ENCODE data around the gene TARS1. TPM values are rescaled to one million over a fixed set of nuclear protein-coding genes. Genes with fewer than 3 reads are reported as not detected.

TARS1 gene
- total RNA-seq, 2 experiments from 2014 or later = 101 to 105 TPM

DNA sequence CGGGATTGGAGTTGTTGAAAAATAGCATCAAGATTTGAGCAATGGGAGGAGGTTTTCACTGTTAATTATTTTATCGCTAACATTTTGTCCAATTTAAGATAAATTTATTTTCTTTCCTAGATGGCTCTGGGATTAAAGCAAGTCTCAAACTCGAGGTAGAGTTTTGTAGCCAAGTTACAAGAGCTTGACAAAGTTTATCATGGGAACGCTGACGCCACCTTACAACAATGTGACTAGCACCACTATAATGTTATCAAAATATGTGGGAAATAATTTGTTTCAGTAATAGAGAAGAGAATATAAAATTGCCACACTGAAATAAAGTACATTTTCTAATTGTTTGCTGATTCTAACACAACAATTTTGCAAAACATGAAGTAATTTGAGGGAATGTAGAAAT, 19.8 kb upstream of the TARS1 start:
- ChIA-PET POLR2A (interaction anchor here (0.9 kb wide), 1 partner anchor 11 kb away, joined by 3 read pairs; no protein-coding TSS in a partner anchor), CTCF (ENCODE audit: unreplicated experiment) (no interaction called here)
- Histone ChIP-seq H3K4me1 (ENCODE audit: insufficient read depth, low read length, poor library complexity, severe bottlenecking) (peaks cover 8% of the 10 kb centered on the region), H3K9me2 (ENCODE audit: insufficient read depth, low read length) (no peaks in the 10 kb centered on the region), H3K9me3 (ENCODE audit: low read length) (no peaks in the 10 kb centered on the region), H3K36me3 (ENCODE audit: insufficient read depth, low read length) (no peaks in the 10 kb centered on the region), H3K4me3 (ENCODE audit: low read depth, low read length, poor library complexity, severe bottlenecking) (no peak overlapping the region), H3K79me2 (ENCODE audit: insufficient read depth, low read depth, low read length) (no peaks in the 10 kb centered on the region), H3K4me2 (ENCODE audit: low read length) (no peak overlapping the region), H2AFZ (ENCODE audit: low read length) (peak overlapping the region; percentile 9; the same call in 1 of the 2 replicates), H3K27ac (ENCODE audit: low read depth, low read length, poor library complexity, severe bottlenecking) (no peak overlapping the region), H4K20me1 (ENCODE audit: insufficient read depth, low read length) (no peaks in the 10 kb centered on the region)
- TF ChIP-seq, protein P1, sequence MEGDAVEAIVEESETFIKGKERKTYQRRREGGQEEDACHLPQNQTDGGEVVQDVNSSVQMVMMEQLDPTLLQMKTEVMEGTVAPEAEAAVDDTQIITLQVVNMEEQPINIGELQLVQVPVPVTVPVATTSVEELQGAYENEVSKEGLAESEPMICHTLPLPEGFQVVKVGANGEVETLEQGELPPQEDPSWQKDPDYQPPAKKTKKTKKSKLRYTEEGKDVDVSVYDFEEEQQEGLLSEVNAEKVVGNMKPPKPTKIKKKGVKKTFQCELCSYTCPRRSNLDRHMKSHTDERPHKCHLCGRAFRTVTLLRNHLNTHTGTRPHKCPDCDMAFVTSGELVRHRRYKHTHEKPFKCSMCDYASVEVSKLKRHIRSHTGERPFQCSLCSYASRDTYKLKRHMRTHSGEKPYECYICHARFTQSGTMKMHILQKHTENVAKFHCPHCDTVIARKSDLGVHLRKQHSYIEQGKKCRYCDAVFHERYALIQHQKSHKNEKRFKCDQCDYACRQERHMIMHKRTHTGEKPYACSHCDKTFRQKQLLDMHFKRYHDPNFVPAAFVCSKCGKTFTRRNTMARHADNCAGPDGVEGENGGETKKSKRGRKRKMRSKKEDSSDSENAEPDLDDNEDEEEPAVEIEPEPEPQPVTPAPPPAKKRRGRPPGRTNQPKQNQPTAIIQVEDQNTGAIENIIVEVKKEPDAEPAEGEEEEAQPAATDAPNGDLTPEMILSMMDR (conservative IDR thresholded peaks at IDR 0.05; ENCODE audit: low read length) = no peak
- TF ChIP-seq EZH2phosphoT487 (IDR thresholded peaks at IDR 0.05; ENCODE audit: borderline replicate concordance, low read depth, low read length) = no peak
- no peak for DNase-seq (ENCODE audit: low spot score)
- no TSS peak for BruUV-seq (replicated peaks)
- intact Hi-C loops (cut with micrococcal nuclease; ENCODE audit: unreplicated experiment) = loop anchor here (10.0 kb wide), 1 partner anchor 716 kb away; no protein-coding TSS in a partner anchor

DNA sequence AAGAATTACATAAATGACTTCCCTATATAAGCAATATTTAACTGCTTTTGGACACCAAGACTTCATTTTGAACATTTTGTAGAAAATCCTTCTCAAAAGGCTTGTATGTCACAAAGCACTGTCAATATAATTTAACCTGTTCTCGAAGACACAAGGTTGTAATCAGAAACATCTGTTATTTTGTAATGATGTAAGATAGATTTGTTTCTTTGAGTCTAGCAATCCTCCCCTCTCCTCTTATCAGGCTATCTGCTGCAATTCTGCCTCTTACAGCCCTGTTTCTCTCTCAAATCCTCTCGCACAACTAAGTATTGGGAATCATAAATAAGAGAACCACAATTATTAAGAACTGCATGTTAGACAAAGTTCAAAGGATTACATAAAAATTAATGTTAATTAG, 18.6 kb upstream of the TARS1 start:
- Histone ChIP-seq H3K9me2 (ENCODE audit: insufficient read depth, low read length) (no peaks in the 10 kb centered on the region), H2AFZ (ENCODE audit: low read length) (peak overlapping the region; percentile 28; the same call in 1 of the 2 replicates), H3K9me3 (ENCODE audit: low read length) (no peaks in the 10 kb centered on the region), H3K4me2 (ENCODE audit: low read length) (no peak overlapping the region), H3K4me1 (ENCODE audit: insufficient read depth, low read length, poor library complexity, severe bottlenecking) (peaks cover 8% of the 10 kb centered on the region), H3K79me2 (ENCODE audit: insufficient read depth, low read depth, low read length) (no peaks in the 10 kb centered on the region), H4K20me1 (ENCODE audit: insufficient read depth, low read length) (no peaks in the 10 kb centered on the region), H3K27ac (ENCODE audit: low read depth, low read length, poor library complexity, severe bottlenecking) (no peak overlapping the region), H3K36me3 (ENCODE audit: insufficient read depth, low read length) (no peaks in the 10 kb centered on the region), H3K4me3 (ENCODE audit: low read depth, low read length, poor library complexity, severe bottlenecking) (no peak overlapping the region)
- POLR2A ChIA-PET = interaction anchor here (0.6 kb wide), 1 partner anchor 1938 kb away, joined by 5 read pairs; no protein-coding TSS in a partner anchor
- CTCF ChIA-PET (ENCODE audit: unreplicated experiment) = no interaction called here
- BruUV-seq (replicated peaks) = no TSS peak
- no peak for DNase-seq (ENCODE audit: low spot score)
- TF ChIP-seq EZH2phosphoT487 (IDR thresholded peaks at IDR 0.05; ENCODE audit: borderline replicate concordance, low read depth, low read length) = no peak
- TF ChIP-seq, protein P1 (conservative IDR thresholded peaks at IDR 0.05; ENCODE audit: low read length) = no peak
- intact Hi-C loops (cut with micrococcal nuclease; ENCODE audit: unreplicated experiment) = loop anchor here (10.0 kb wide), 1 partner anchor 717 kb away; no protein-coding TSS in a partner anchor

DNA sequence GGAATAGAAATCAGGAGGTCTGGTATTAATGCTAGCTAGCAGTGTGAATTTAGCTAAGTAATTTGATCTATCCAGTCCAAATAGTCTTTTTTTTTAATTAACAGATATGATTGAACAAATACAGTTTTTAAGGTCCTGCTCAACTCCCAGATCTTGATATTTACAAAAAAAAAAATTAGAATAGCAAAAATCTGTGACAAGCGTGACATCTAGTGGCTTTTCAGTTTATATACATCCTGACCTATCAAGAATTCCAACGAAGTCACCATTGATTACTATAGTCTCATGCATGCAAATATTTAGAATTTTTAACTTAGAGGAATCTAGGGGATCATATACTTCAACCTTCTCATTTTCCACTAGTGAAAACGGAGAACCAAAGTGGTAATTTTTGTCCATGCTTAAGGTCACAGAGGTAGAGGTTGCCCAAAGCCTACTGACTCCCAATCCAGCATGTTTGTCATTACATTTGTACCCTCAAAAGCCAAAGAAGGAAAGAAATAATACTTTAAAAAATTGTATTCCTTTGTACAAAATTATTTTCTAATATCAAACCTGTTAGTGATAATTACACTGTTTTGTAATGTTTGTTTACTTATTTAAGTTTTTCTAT, 17.6 kb upstream of the TARS1 start:
- DNase-seq (ENCODE audit: low spot score) = peak; percentile 39
- no peaks in the 10 kb centered on the region for H4K20me1 ChIP-seq (ENCODE audit: insufficient read depth, low read length)
- H3K36me3 ChIP-seq (ENCODE audit: insufficient read depth, low read length) = no peaks in the 10 kb centered on the region
- H3K9me3 ChIP-seq (ENCODE audit: low read length) = no peaks in the 10 kb centered on the region
- peaks cover 8% of the 10 kb centered on the region for H3K4me1 ChIP-seq (ENCODE audit: insufficient read depth, low read length, poor library complexity, severe bottlenecking)
- CTCF ChIA-PET (ENCODE audit: unreplicated experiment) = no interaction called here
- BruUV-seq (replicated peaks) = no TSS peak
- H3K4me3 ChIP-seq (ENCODE audit: low read depth, low read length, poor library complexity, severe bottlenecking) = no peak overlapping the region
- no peak overlapping the region for H3K27ac ChIP-seq (ENCODE audit: low read depth, low read length, poor library complexity, severe bottlenecking)
- H3K79me2 ChIP-seq (ENCODE audit: insufficient read depth, low read depth, low read length) = no peaks in the 10 kb centered on the region
- H3K9me2 ChIP-seq (ENCODE audit: insufficient read depth, low read length) = no peaks in the 10 kb centered on the region
- intact Hi-C loops (cut with micrococcal nuclease; ENCODE audit: unreplicated experiment) = loop anchor here (10.0 kb wide), 1 partner anchor 718 kb away; no protein-coding TSS in a partner anchor
- POLR2A ChIA-PET = interaction anchor here (0.6 kb wide), 1 partner anchor 1939 kb away, joined by 5 read pairs; no protein-coding TSS in a partner anchor
- H3K4me2 ChIP-seq (ENCODE audit: low read length) = no peak overlapping the region
- TF ChIP-seq EZH2phosphoT487 (IDR thresholded peaks at IDR 0.05; ENCODE audit: borderline replicate concordance, low read depth, low read length) = no peak
- TF ChIP-seq, protein P1 (conservative IDR thresholded peaks at IDR 0.05; ENCODE audit: low read length) = peak; percentile 87
- H2AFZ ChIP-seq (ENCODE audit: low read length) = no peak overlapping the region
